CD8-positive, alpha-beta memory T cell (primary cell): ENCODE data around the gene PPARA. TPM values are rescaled to one million over a fixed set of nuclear protein-coding genes. Genes with fewer than 3 reads are reported as not detected.

Experiments
- CTCF ChIA-PET: fragments of 350-600 bp; sonication (Branson Sonifier 250); formaldehyde crosslinking; loops from one replicate; lab custom pipeline; 2021; ENCODE audit warnings: antibody characterized with exemption; lab: Charles Lee
- POLR2A ChIA-PET: fragments of 350-600 bp; sonication (Branson Sonifier 250); formaldehyde crosslinking; loops from one replicate; lab custom pipeline; 2021; ENCODE audit warnings: antibody characterized with exemption; lab: Charles Lee
- DNase-seq, 5 donors: peaks; one replicate each; pipeline versions ENCODE4 v3.0.0 to v3.0.0-alpha.2; 2020 to 2022; ENCODE audit warnings: mixed read lengths in 1 of 5
- H3K27ac ChIP-seq: one replicate; pipeline ENCODE4 v1.7.0; 2013; ENCODE audit warnings: low read depth, mild to moderate bottlenecking, low read length, moderate library complexity
- H3K27me3 ChIP-seq: 2 replicates; pipeline ENCODE4 v1.7.0; 2013; ENCODE audit warnings: low read length, mild to moderate bottlenecking; ENCODE audit not compliant: insufficient read depth, poor library complexity, severe bottlenecking
- H3K36me3 ChIP-seq: 2 replicates; pipeline ENCODE4 v1.7.0; 2013; ENCODE audit warnings: mild to moderate bottlenecking, low read length, moderate library complexity; ENCODE audit not compliant: insufficient read depth
- H3K4me1 ChIP-seq: 2 replicates; pipeline ENCODE4 v1.7.0; 2013; ENCODE audit warnings: mild to moderate bottlenecking, low read length, moderate library complexity; ENCODE audit not compliant: insufficient read depth
- H3K4me3 ChIP-seq: 2 replicates; pipeline ENCODE4 v1.7.0; 2013; ENCODE audit warnings: mild to moderate bottlenecking, low read length
- H3K9me3 ChIP-seq: 2 replicates; pipeline ENCODE4 v1.7.0; 2013; ENCODE audit warnings: mild to moderate bottlenecking, low read length
- H3K27ac Mint-ChIP-seq, 8 donors: one replicate each; pipeline ENCODE4 v1.8.0; 2020 to 2021; ENCODE audit warnings: mixed read lengths in 8 of 8, mild to moderate bottlenecking in 6 of 8, inconsistent platforms in 3 of 8, moderate library complexity in 3 of 8
- H3K27me3 Mint-ChIP-seq, 2 donors: one replicate each; pipeline ENCODE4 v1.8.0; 2020 to 2021; ENCODE audit warnings: mixed read lengths in 2 of 2, mild to moderate bottlenecking in 1 of 2, moderate library complexity in 1 of 2
- H3K36me3 Mint-ChIP-seq, 3 donors: one replicate each; pipeline ENCODE4 v1.8.0; 2020 to 2021; ENCODE audit warnings: mixed read lengths in 3 of 3, inconsistent platforms in 1 of 3, mild to moderate bottlenecking in 1 of 3
- H3K4me1 Mint-ChIP-seq, 3 donors: one replicate each; pipeline ENCODE4 v1.8.0; 2020 to 2021; ENCODE audit warnings: mixed read lengths in 3 of 3, inconsistent platforms in 1 of 3, mild to moderate bottlenecking in 1 of 3
- H3K4me3 Mint-ChIP-seq, 7 donors: one replicate each; pipeline ENCODE4 v1.8.0; 2020 to 2021; ENCODE audit warnings: mixed read lengths in 7 of 7, mild to moderate bottlenecking in 6 of 7, moderate library complexity in 4 of 7, inconsistent platforms in 2 of 7
- H3K9me3 Mint-ChIP-seq, 5 donors: one replicate each; pipeline ENCODE4 v1.8.0; 2020 to 2022; ENCODE audit warnings: mixed read lengths in 5 of 5, mild to moderate bottlenecking in 3 of 5, moderate library complexity in 2 of 5, inconsistent platforms in 1 of 5
- polyA plus RNA-seq: library from polyadenylated mRNA; unstranded; fragments of 300-500 nt; fragmentation: Illumina TruSeq; gene quantifications from one replicate; pipeline ENCODE4 v1.2.3, GENCODE V29; 2021
- total RNA-seq, 2 experiments: library from RNA; stranded (reverse); gene quantifications; one replicate each; pipeline ENCODE4 v1.2.3, GENCODE V29; 2021

The PPARA gene
- total and polyA plus RNA-seq, 3 experiments from 2014 or later: 10.1 to 12.9 (median 11.2) TPM

DNA sequence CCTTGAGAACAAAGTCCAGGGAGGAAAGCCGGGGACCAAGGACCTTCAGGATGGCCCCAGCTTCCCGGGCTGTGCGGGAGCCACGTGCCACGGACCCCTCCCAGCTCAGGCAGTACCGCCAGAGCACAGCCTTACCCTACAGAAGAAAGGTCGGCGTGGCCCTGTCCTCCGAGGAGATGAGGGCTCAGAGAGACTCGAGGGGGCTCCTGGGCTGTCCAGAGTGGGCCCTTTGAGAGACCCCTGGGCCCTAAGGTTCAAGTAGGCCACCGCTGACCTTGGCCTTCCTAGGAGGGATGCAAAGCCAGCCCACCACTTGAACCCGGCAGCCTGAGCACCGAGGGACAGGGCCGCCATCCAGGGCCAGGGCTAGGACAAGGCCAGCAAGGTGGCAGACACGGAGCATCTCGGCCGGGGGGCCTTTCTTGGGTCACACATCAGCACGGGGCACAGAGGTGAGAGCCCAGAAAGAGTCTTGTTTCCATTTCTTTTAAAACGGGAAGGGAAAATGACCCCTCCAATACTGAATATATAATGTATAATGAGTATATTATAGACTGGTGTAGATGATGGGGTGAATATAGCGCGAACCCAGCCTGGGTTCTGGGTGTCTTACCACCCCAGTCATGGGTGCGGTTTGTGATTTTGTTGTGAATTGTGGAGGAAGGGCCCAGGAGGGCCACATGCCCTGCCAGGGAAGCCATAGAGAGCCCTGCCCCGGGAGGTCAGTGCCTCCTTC is 34.4 kb upstream of the PPARA start:
- peaks cover 0 to 5% (median 3%) of the 10 kb centered on the region in 3 donors for H3K4me1 Mint-ChIP-seq

DNA sequence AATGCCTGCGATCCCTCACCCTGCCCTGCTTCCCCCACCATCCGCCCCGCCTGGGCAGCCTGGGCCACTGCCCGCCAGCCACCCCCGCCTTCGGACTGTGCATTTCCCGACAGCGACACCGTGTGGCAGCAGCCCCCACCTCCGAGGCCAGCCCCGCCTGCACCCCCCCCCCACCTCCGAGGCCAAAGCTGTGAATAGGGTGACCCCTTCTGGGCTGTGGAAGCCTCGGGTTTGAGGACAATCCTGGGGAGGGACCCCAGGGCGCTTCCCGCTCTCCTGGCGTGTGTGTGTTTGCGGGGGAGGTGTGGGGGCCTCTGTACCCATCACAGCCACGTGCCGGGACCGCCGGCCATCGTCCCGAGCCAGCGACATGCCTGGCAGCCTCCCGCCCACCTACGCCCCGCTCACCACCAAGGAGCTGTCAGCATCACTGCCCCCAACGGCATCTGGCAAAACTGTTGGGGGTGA is 33.8 kb upstream of the PPARA start:
- H3K27ac Mint-ChIP-seq: peak overlapping the region in 1 of 8 donors; percentile 14
- no peaks in the 10 kb centered on the region for H3K27me3 ChIP-seq
- H3K36me3 Mint-ChIP-seq: peaks cover 0 to 2% (median 0%) of the 10 kb centered on the region in 3 donors
- no peak overlapping the region for H3K4me3 ChIP-seq
- no peaks in the 10 kb centered on the region for H3K4me1 ChIP-seq
- H3K9me3 ChIP-seq: no peaks in the 10 kb centered on the region
- H3K36me3 ChIP-seq: no peaks in the 10 kb centered on the region
- no peak overlapping the region for H3K27ac ChIP-seq
- H3K4me3 Mint-ChIP-seq: no peak overlapping the region
- peaks cover 0 to 5% (median 3%) of the 10 kb centered on the region in 3 donors for H3K4me1 Mint-ChIP-seq
- ChIA-PET CTCF (interaction anchor here (0.6 to 5.9 kb wide), 21 partner anchors 9 to 220 kb away, joined by 3 to 134 read pairs (median 4); no protein-coding TSS in a partner anchor), POLR2A (no interaction called here)
- H3K9me3 Mint-ChIP-seq: no peaks in the 10 kb centered on the region
- DNase-seq: peak; percentile 68 to 90 (median 79)
- H3K27me3 Mint-ChIP-seq: no peaks in the 10 kb centered on the region

More for the DNA sequence above, 34.4 kb upstream of the PPARA start:
- Histone ChIP-seq H3K36me3 (no peaks in the 10 kb centered on the region), H3K27me3 (no peaks in the 10 kb centered on the region), H3K27ac (no peak overlapping the region), H3K9me3 (no peaks in the 10 kb centered on the region), H3K4me1 (no peaks in the 10 kb centered on the region), H3K4me3 (no peak overlapping the region)
- Mint-ChIP-seq H3K4me3 (peak overlapping the region in 1 of 7 donors; percentile 48), H3K27ac (no peak overlapping the region), H3K27me3 (no peaks in the 10 kb centered on the region), H3K36me3 (peaks cover 0 to 2% (median 0%) of the 10 kb centered on the region in 3 donors), H3K9me3 (no peaks in the 10 kb centered on the region)
- ChIA-PET CTCF (interaction anchor here (0.6 to 5.9 kb wide), 13 partner anchors 15 to 199 kb away, joined by 3 to 134 read pairs (median 4); no protein-coding TSS in a partner anchor), POLR2A (no interaction called here)
- DNase-seq: no peak

DNA sequence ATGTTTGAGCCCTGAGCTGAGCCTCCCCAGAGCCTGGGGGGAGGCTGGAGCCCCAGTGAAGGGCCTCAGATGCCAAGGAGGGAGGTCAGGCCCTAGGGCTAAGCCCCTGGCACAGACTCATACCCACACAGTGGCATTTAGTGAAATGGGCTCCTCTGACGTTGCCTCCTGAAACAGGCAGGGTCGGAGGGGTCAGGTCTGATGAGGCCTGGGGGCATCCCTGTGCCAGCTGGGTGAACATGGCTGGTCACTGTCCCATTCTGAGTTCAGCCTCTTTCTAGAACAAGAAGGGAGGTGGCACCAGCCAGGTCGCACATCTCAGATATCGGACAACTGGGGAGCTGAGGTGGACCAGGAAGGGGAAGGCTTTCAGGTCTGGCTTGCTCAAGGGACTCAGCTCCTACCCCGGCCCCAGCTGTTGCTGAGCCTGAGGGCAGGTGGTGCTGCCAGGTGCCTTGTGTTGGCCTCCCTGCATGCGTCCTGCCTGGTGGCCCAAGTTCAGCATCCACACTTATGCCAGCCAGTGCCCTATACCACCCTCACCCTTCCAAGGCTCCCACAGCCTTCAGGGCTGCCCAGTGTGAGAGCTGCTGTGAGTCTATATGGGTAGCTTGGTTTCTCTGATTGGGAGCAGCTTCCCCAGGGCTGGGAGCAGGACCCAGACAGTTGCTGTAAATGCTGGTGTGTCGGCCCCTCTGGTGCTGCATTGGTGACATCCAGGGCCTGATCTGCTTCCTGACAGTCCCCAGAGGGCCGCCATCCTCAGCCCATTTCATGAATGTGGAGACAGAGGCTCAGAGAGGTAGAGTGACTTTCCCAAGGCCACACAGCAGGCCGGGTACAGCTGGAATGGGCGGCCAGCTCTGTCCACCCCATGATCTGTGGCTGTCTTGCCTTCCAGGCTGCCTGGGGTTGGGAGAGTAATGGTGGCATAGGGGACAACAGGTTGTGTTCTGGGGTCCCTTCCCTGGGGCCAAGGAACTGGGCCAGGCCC is 32.8 kb upstream of the PPARA start:
- Mint-ChIP-seq H3K9me3 (no peaks in the 10 kb centered on the region), H3K27ac (no peak overlapping the region), H3K27me3 (no peaks in the 10 kb centered on the region), H3K4me3 (no peak overlapping the region), H3K36me3 (peaks cover 0 to 2% (median 0%) of the 10 kb centered on the region in 3 donors), H3K4me1 (peaks cover 0 to 5% (median 3%) of the 10 kb centered on the region in 3 donors)
- Histone ChIP-seq H3K27ac (no peak overlapping the region), H3K4me1 (no peaks in the 10 kb centered on the region), H3K4me3 (no peak overlapping the region), H3K36me3 (no peaks in the 10 kb centered on the region), H3K9me3 (no peaks in the 10 kb centered on the region), H3K27me3 (no peaks in the 10 kb centered on the region)
- DNase-seq: no peak
- ChIA-PET CTCF (interaction anchor here (0.7 to 5.9 kb wide), 18 partner anchors 10 to 219 kb away, joined by 3 to 134 read pairs (median 4); no protein-coding TSS in a partner anchor), POLR2A (no interaction called here)

DNA sequence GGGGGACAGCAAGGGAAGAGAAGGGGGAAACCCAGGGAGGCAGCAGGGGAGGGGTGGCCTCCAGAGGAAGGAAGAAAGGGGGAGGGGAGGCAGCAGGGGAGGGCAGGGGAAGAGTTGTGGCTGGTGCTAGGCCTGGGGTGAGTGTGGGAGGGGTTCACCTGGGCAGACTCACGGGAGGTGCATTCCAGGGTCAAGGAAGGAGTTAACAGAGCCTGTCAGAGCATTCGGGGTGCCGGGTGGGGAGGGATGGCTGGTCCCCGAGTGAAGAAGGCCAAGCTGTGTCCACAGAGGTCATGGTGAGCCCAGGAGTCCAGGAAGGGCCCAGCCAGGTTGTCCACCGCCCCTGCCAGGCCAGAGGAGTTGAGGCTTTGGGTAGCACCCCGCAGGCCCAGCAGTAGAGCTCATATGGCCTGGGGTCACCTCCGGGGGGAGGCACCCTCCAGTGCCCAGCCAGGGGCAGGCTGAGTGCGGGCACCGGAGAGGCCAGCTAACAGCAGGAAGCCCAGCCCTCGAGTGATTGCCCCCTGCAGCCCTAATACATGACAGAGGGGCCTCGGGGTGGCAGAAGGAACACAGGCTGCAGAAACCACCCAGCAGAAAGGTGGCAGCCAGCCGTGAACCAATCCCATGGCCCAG is 31.1 kb upstream of the PPARA start:
- Mint-ChIP-seq H3K27me3 (no peaks in the 10 kb centered on the region), H3K27ac (peak overlapping the region in 1 of 8 donors; percentile 65), H3K36me3 (no peaks in the 10 kb centered on the region)

DNA sequence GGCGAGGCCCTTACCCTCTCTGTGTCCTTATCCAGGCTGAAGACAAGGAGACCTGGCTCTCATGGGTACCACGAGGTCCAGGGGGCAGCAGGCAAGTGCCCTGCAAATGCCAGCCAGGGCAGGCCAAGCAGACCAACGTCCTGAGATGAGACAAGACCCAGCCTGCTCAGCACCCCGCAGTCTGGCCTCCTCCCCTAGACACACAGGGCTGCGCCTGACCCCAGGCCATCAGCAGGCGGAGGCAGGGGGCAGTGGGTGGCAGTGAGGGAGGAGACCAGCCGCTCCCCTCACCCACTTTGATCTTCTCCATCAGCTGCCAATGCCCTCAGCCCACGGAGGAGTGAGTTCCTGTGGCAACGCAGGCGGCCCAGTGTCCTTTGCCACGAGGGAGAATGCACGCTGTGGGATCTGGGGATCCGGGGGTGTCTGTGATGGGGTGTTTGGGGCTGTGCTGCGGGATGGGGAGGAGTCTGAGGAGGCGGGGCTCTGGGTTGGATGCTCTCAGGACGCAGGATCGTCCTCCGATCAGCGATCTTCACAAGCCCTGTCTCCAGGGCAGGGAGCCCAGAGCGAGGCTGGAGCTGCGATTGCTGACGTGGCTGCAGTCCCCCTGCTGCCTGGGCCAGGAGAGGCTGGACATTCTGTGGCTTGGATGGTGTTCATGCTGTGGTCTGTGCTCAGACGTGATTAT is 30.5 kb upstream of the PPARA start:
- Mint-ChIP-seq H3K4me3 (no peak overlapping the region), H3K27me3 (no peaks in the 10 kb centered on the region), H3K9me3 (no peaks in the 10 kb centered on the region), H3K36me3 (no peaks in the 10 kb centered on the region), H3K27ac (peak overlapping the region in 1 of 8 donors; percentile 65), H3K4me1 (peaks cover 0 to 5% (median 3%) of the 10 kb centered on the region in 3 donors)
- ChIA-PET POLR2A (no interaction called here), CTCF (interaction anchor here (1.2 to 7.9 kb wide), 3 partner anchors 114 to 193 kb away, joined by 12 to 78 read pairs (median 24); no protein-coding TSS in a partner anchor)
- DNase-seq: no peak
- Histone ChIP-seq H3K36me3 (no peaks in the 10 kb centered on the region), H3K27ac (no peak overlapping the region), H3K4me3 (no peak overlapping the region), H3K4me1 (no peaks in the 10 kb centered on the region), H3K9me3 (no peaks in the 10 kb centered on the region), H3K27me3 (no peaks in the 10 kb centered on the region)

More for the DNA sequence above, 31.1 kb upstream of the PPARA start:
- Histone ChIP-seq H3K27me3 (no peaks in the 10 kb centered on the region), H3K4me3 (no peak overlapping the region), H3K9me3 (no peaks in the 10 kb centered on the region), H3K36me3 (no peaks in the 10 kb centered on the region), H3K27ac (no peak overlapping the region), H3K4me1 (no peaks in the 10 kb centered on the region)
- Mint-ChIP-seq H3K4me1 (peaks cover 0 to 5% (median 3%) of the 10 kb centered on the region in 3 donors), H3K4me3 (no peak overlapping the region), H3K9me3 (no peaks in the 10 kb centered on the region)
- DNase-seq: no peak
- ChIA-PET CTCF (interaction anchor here (0.8 to 1.2 kb wide), 2 partner anchors 113 to 196 kb away, joined by 5 to 12 read pairs; no protein-coding TSS in a partner anchor), POLR2A (no interaction called here)

DNA sequence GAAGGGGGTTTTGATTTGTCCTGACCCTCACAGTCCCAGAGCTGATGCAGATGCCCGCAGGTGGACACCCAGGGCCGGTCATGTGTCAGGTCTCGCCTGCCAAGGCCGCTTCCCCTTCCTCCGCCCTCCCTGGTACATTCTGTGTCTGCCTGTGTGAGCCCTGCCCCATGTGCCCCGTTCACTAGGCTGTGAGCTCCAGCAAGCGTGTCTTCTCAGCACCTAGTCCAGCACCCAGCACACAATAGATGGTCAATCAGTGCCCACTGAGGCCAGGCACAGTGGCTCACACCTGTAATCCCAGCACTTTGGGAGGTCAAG is 29.9 kb upstream of the PPARA start:
- CTCF ChIA-PET: interaction anchor here (3.2 to 7.9 kb wide), 3 partner anchors 115 to 193 kb away, joined by 24 to 78 read pairs (median 30); partner anchors contain the start of gene GTSE1
- H3K9me3 Mint-ChIP-seq: no peaks in the 10 kb centered on the region
- H3K4me3 Mint-ChIP-seq: no peak overlapping the region
- no peaks in the 10 kb centered on the region for H3K36me3 Mint-ChIP-seq
- H3K27ac Mint-ChIP-seq: no peak overlapping the region
- Histone ChIP-seq H3K27me3 (no peaks in the 10 kb centered on the region), H3K36me3 (no peaks in the 10 kb centered on the region), H3K4me1 (no peaks in the 10 kb centered on the region), H3K4me3 (no peak overlapping the region), H3K9me3 (no peaks in the 10 kb centered on the region), H3K27ac (no peak overlapping the region)
- POLR2A ChIA-PET: no interaction called here
- peaks cover 0 to 5% (median 3%) of the 10 kb centered on the region in 3 donors for H3K4me1 Mint-ChIP-seq
- no peak for DNase-seq
- H3K27me3 Mint-ChIP-seq: no peaks in the 10 kb centered on the region

DNA sequence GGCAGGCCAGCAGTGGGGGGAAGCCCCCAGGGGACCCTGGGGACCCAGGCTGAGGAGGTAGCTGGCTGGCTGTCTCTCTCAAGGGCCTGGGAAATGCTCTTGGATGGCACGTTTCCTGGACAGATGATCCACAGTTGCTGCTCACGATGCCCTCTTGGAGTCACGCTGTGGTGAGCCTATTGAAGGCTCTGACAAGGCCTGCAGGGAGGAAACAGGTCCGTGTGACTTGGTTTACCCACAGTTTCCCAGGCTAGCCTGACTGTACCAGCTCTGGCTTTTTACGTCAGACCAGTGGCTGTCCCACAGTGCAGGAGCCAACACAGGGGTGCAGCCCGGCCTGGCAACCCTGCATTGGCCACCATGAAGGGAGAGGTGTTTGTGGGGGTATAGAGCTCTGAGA is 29.2 kb upstream of the PPARA start:
- no peak overlapping the region for H3K27ac Mint-ChIP-seq

More for the DNA sequence above, 29.2 kb upstream of the PPARA start:
- no peak for DNase-seq
- H3K27me3 Mint-ChIP-seq: no peaks in the 10 kb centered on the region
- no peaks in the 10 kb centered on the region for H3K4me1 ChIP-seq
- ChIA-PET CTCF (interaction anchor here (1.2 to 7.9 kb wide), 10 partner anchors 12 to 198 kb away, joined by 4 to 78 read pairs (median 10); partner anchors contain the start of gene GTSE1), POLR2A (no interaction called here)
- H3K27me3 ChIP-seq: no peaks in the 10 kb centered on the region
- H3K4me3 ChIP-seq: no peak overlapping the region
- no peaks in the 10 kb centered on the region for H3K36me3 Mint-ChIP-seq
- H3K27ac ChIP-seq: no peak overlapping the region
- H3K36me3 ChIP-seq: no peaks in the 10 kb centered on the region
- no peaks in the 10 kb centered on the region for H3K9me3 ChIP-seq
- peaks cover 0 to 3% (median 3%) of the 10 kb centered on the region in 3 donors for H3K4me1 Mint-ChIP-seq
- no peaks in the 10 kb centered on the region for H3K9me3 Mint-ChIP-seq
- no peak overlapping the region for H3K4me3 Mint-ChIP-seq
